GM20000 (cell line): Measurements from ENCODE around the gene POLE.

Experiments used
- DNase-seq: peaks from one replicate; pipeline ENCODE4 v3.0.0; 2012; ENCODE audit warnings: low spot score
- CTCF ChIP-seq: IDR thresholded peaks from 2 replicates; pipeline ENCODE4 v1.5.1; 2012; ENCODE audit warnings: mild to moderate bottlenecking, control low read depth; ENCODE audit errors: extremely low read depth, missing control alignments

The POLE gene

DNA sequence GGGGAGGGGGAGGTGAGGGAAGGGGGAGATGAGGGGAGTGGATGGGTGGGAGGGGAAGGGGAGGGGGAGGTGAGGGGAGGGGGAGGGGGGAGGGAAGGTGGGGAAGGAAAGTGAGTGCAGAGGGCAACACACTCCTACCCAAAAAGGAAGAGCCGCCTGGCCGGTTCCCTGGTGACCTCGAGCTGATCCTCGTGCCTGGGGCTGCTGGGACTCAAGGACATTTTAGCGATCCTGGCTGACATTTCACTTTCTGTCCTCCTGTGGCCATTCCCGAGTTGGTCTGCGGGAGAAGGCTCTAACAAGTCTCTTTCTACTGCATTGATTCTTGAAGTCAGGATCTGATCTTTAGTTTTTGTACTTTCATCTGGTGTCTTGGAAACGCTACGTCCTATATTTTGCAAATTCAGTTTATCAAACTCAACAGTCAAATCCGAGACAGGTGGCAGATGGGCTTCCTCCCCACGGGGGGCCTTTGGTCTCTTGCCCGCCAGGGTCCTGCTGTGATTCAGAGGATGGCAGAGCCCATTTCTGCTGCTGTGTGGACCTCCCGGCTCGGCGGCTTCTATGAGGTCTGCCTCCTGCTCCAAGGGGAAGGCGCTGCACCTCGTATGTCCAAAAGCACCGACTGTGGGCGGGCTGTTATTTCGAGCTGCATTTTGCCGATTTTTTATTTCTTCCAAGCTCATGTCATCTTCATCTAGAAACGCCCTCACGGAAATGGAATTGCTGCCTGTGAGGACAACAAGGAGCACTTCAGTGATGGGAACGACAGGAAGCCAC lies 42.6 kb upstream of the POLE start:
- no peak for TF ChIP-seq CTCF
- no peak for DNase-seq

DNA sequence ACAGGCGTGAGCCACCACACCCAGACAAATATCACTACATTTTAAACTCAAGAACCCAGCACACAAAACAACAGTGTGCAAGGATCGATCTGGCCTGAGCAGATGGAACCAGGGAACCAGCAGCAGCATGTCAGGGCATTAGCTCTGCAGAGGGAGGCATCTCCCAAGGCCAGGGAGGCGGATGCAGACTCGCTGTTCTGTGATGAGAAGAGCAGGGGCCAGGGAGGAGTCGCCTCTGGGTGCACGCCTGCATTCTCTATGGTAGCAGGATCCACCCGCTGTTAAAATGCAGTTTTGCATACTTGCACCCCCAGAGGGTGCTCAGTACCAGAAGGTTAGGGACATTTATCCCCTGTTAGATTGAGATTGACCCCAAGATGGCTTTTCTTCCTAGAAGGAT lies 41.4 kb upstream of the POLE start:
- DNase-seq = no peak
- TF ChIP-seq CTCF = no peak

DNA sequence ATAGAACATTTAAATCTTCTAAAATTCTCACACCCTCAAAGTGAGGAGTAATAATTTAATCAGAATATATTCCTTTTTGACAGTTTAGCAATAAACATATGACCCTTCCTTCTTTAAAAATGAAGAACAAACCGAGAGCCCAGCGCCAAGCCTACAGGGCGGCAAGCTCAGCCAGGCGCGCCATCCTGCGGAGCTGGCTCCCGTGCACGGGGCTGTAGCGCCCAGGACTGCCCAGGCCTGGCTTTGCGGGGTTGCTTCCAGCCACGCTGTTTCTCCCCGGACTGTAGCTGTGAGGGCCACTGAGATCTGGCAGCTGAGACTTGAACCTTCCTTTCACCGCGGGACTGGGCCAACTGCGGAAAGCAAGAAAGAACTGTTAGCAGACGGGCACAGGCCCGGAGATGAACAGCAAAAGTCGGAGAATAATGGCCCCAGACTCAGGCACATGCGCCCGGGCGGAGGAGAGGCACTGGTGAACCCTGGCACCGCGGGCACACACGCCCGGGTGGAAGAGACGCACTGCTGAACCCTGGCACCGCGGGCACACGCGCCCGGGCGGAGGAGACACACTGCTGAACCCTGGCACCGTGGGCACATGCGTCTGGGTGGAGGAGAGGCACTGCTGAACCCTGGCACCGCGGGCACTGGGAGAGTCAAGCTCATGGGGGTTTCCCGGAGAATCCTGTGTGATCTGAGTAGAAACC lies 40.1 kb upstream of the POLE start:
- TF ChIP-seq CTCF = no peak
- no peak for DNase-seq

- no peak for TF ChIP-seq CTCF
- no peak for DNase-seq
Measured at GRCh38 chr12:132726386-132726785, 39.2 kb upstream of the POLE start.

DNA sequence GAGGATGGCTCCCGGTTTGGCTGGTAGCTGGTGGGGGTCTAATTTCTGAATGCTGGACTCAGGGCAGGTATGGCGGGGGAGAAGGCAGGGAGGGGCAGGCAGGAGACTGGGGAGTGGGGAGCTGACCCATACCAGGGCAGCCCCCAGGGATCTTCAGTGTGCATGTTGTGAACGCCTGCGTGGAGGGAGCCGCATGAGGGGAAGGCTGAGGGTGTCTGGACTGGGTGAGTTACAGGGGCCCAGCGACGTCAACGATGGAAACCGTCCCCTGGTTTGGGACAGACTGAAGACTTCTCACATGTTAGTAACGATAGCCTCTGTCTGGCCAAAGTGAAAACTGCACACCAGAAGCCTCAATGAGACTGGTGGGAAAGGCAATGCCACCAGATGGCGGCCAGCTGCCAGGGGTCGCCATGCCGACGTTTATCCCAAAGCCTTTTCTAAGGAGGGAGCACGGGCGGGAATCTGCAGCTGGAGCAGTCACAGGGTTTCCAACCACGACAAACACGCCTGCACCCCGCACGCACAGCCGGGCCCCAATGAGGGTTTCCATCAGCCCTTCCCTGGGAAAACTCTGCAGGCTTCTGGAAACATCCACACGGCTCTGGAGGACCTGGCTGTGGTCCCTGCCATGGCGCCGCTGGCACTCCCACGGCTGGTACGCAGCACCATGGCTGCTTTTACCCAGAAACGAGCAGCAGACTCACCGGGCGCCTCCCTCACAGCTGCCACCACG lies 37.5 kb upstream of the POLE start:
- no peak for DNase-seq
- no peak for TF ChIP-seq CTCF

DNA sequence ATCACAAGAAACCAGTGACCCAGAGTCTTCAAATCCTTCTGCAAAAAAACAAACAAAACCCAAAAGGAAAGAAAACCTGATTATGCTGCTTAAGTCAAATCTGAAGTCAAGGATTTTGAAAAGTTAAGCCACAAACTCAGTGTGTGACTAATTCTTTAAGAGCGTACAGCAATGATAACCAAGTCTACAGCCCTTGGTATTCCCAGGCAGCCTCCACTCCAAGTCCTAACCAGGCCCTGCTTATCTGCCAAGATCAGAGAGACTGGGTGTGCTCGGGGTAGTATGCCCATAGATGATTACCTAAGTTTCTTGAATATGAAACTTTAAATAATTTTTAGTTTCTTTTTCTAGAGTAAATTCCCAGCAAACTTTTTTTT lies 36.6 kb upstream of the POLE start:
- TF ChIP-seq CTCF = no peak
- no peak for DNase-seq
